Right lobe of liver (tissue), 4 donors: ENCODE data around the gene GPR156.

ENCODE experiments used
- CTCF ChIP-seq, 4 donors: fragments of 200-600 bp in 3 of 4; fragments of 450-650 bp in 1 of 4; IDR thresholded peaks; one replicate each; pipeline versions ENCODE4 v1.5.1 to v1.8.0; 2016 to 2022; ENCODE audit warnings: antibody characterized with exemption in 4 of 4, mild to moderate bottlenecking in 2 of 4
- POLR2A ChIP-seq: fragments of 450-650 bp; IDR thresholded peaks from one replicate; pipeline ENCODE4 v1.6.1; 2017; ENCODE audit warnings: antibody characterized with exemption, mild to moderate bottlenecking
- donor health status: DM: no; HTN: no; CAD: no.
- donor health status: DM: no; HTN: no; CAD: no.
- donor health status: DM: no; HTN: yes; CAD: no.

GRCh38 chr3:120265989-120266388, 19.0 kb downstream of the GPR156 start:
- TF ChIP-seq CTCF (IDR thresholded peaks at IDR 0.05) (no peak), POLR2A (no peak)
